CD4-positive, CD25-positive, alpha-beta regulatory T cell (primary cell): Measurements from ENCODE around the gene PCSK4. TPM values are rescaled to one million over a fixed set of nuclear protein-coding genes. Genes with fewer than 3 reads are reported as not detected.

ENCODE experiments used
- ATAC-seq, 2 donors: fragments of 150-1000 bp; cut with Tn5 transposase; one replicate each; pipeline ENCODE4 v1.10.0; 2021; ENCODE audit warnings: low read depth in 2 of 2, moderate number of reproducible peaks in 2 of 2, moderate library complexity in 1 of 2
- DNase-seq, 3 donors: peaks; one replicate each; pipeline versions ENCODE4 v3.0.0 to v3.0.0-alpha.2; 2012 to 2022; ENCODE audit warnings: mixed read lengths in 1 of 3
- H3K27ac ChIP-seq: one replicate; pipeline ENCODE4 v1.7.0; 2013; ENCODE audit warnings: mild to moderate bottlenecking, low read length; ENCODE audit not compliant: insufficient read depth, poor library complexity, severe bottlenecking
- H3K27me3 ChIP-seq: one replicate; pipeline ENCODE4 v1.7.0; 2013; ENCODE audit warnings: low read length; ENCODE audit not compliant: control insufficient read depth, insufficient read depth
- H3K36me3 ChIP-seq: one replicate; pipeline ENCODE4 v1.7.0; 2013; ENCODE audit warnings: mild to moderate bottlenecking, low read length, moderate library complexity; ENCODE audit not compliant: control insufficient read depth, insufficient read depth
- H3K4me1 ChIP-seq: 2 replicates; pipeline ENCODE4 v1.7.0; 2013; ENCODE audit warnings: mild to moderate bottlenecking, low read length; ENCODE audit not compliant: insufficient read depth, control insufficient read depth, poor library complexity, severe bottlenecking
- H3K4me3 ChIP-seq: one replicate; pipeline ENCODE4 v1.7.0; 2013; ENCODE audit warnings: low read depth, mild to moderate bottlenecking, low read length, moderate library complexity
- H3K9me3 ChIP-seq, 2 experiments: 1 replicate in 1 of 2; 2 replicates in 1 of 2; pipeline ENCODE4 v1.7.0; 2013; ENCODE audit warnings: low read length in 2 of 2, mild to moderate bottlenecking in 1 of 2, moderate library complexity in 1 of 2; ENCODE audit not compliant: control insufficient read depth in 2 of 2
- H3K27ac Mint-ChIP-seq, 3 donors: one replicate each; pipeline ENCODE4 v1.8.0; 2020 to 2022; ENCODE audit warnings: mild to moderate bottlenecking in 3 of 3, mixed read lengths in 3 of 3, moderate library complexity in 2 of 3
- H3K27me3 Mint-ChIP-seq: one replicate; pipeline ENCODE4 v1.8.0; 2022; ENCODE audit warnings: mild to moderate bottlenecking, mixed read lengths
- H3K36me3 Mint-ChIP-seq: one replicate; pipeline ENCODE4 v1.8.0; 2020; ENCODE audit warnings: mixed read lengths
- H3K4me1 Mint-ChIP-seq, 4 donors: one replicate each; pipeline ENCODE4 v1.8.0; 2020 to 2022; ENCODE audit warnings: mixed read lengths in 4 of 4, mild to moderate bottlenecking in 1 of 4
- H3K4me3 Mint-ChIP-seq, 4 donors: one replicate each; pipeline ENCODE4 v1.8.0; 2020 to 2022; ENCODE audit warnings: mild to moderate bottlenecking in 4 of 4, mixed read lengths in 4 of 4, moderate library complexity in 3 of 4
- H3K9me3 Mint-ChIP-seq, 7 donors: one replicate each; pipeline ENCODE4 v1.8.0; 2020 to 2022; ENCODE audit warnings: mixed read lengths in 7 of 7, mild to moderate bottlenecking in 3 of 7, moderate library complexity in 2 of 7
- polyA plus RNA-seq, 4 donors: library from polyadenylated mRNA; unstranded; fragments of 300-500 nt; fragmentation: Illumina TruSeq; gene quantifications; one replicate each; pipeline ENCODE4 v1.2.3, GENCODE V29; 2021
- total RNA-seq: library from RNA; stranded (reverse); gene quantifications from one replicate; pipeline ENCODE4 v1.2.3, GENCODE V29; 2022

Gene PCSK4
- total and polyA plus RNA-seq, 5 donors from 2014 or later: 0.08 to 1.3 (median 0.79) TPM; not detected in 1

DNA sequence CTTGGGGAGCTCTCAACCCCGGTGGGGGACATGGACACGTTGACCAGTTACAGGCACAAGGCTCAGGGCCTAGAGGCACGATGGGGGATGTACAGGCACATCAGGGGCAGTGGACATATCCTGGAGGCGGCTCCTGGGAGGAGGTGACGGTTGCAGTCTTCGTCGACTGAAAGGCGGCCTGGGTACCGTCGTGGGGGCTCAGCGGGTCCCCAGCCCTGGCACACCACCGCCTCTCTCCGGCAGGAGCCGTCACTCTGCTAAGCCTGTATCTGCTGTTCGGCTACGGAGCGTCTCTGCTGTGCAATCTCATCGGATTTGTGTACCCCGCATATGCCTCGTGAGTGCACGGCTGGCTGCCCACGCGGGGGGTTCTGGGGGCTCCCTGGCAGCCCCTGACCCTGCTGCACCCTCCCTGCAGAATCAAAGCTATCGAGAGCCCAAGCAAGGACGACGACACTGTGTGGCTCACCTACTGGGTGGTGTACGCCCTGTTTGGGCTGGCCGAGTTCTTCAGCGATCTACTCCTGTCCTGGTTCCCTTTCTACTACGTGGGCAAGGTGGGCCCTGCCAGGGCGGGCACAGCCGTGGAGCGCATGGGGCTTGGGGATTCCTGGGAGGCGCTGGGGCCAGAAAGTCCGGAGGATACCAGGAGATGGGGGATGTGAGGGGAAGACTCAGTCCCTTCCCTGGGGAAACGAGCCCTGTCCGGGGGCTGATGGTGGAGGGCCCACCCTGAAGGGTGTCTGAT is 5.1 kb upstream of the PCSK4 start:
- Mint-ChIP-seq H3K4me1 (peaks cover 0 to 9% (median 5%) of the 10 kb centered on the region in 4 donors), H3K27ac (no peak overlapping the region), H3K9me3 (no peaks in the 10 kb centered on the region), H3K27me3 (peaks cover 6% of the 10 kb centered on the region), H3K36me3 (no peaks in the 10 kb centered on the region), H3K4me3 (peak overlapping the region in 1 of 4 donors; percentile 74)
- ATAC-seq (no peak), DNase-seq (no peak)
- H3K4me3 ChIP-seq: no peak overlapping the region
- H3K36me3 ChIP-seq: no peaks in the 10 kb centered on the region
- no peak overlapping the region for H3K27ac ChIP-seq
- no peaks in the 10 kb centered on the region for H3K9me3 ChIP-seq
- H3K27me3 ChIP-seq: no peaks in the 10 kb centered on the region
- peaks cover 8% of the 10 kb centered on the region for H3K4me1 ChIP-seq

DNA sequence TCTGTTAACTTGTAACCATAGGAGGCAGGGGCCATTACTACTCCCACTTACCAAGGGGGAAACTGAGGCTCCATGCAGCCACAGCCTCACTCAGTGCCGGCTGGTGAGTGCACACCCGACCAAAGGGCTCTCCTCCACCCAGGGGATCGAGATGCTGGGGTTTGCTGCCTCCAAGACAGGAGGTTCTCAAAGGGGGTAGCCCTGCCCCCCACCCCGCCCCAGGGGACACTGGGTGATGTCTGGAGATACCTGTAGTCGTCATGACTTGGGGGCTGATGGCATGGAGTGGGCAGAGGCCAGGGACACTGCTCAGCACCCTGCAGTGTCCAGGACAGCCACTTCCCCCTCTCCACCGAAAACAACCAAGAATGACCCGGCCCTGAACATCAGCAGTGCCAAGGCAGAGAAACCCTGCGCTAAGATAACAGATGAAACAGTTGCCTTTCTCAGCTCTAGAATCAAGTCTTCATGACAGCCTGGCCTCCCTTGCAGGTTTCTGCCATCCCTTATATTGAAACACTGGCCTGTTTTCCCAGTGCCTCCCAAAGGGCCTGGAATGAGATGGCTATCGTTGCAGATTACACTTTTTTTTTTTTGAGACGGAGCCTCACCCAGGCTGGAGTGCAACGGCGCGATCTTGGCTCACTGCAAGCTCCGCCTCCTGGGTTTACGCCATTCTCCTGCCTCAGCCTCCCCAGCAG is 4.1 kb upstream of the PCSK4 start:
- H3K27ac Mint-ChIP-seq: no peak overlapping the region
- H3K4me3 ChIP-seq: no peak overlapping the region
- DNase-seq: no peak

DNA sequence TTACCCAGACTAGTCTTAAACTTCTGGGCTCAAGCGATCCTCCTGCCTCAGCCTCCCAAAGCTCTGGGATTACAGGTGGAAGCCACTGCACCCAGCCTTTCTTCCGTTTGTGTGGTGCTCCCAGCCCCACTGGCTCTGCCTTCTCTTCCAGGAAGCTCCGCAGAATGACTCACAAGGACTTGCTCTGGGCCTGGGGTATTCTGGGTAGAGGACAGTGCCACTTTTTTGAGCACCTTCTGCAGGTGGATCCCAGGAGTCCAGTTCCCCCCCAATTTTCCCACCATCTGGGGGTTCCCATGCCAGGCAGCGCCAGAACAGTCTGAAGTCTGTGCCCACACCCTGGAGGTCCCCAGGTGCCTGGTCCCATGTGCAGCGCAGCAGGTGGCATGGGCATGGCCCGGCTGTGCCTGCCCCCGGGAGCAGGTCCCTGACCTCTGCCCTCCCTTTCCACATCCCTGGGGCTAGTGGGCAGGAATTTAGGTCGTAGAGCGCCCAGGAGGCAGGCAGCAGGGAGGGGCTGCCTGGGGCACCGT is 2.4 kb upstream of the PCSK4 start:
- H3K4me3 Mint-ChIP-seq: peak overlapping the region in 2 of 4 donors; percentile 35 to 67
- ATAC-seq: no peak

More for the DNA sequence above, 4.1 kb upstream of the PCSK4 start:
- Histone ChIP-seq H3K9me3 (no peaks in the 10 kb centered on the region), H3K27ac (no peak overlapping the region), H3K4me1 (peaks cover 17% of the 10 kb centered on the region), H3K36me3 (no peaks in the 10 kb centered on the region), H3K27me3 (no peaks in the 10 kb centered on the region)
- Mint-ChIP-seq H3K4me1 (peaks cover 0 to 17% (median 5%) of the 10 kb centered on the region in 4 donors), H3K36me3 (no peaks in the 10 kb centered on the region), H3K27me3 (peaks cover 12% of the 10 kb centered on the region), H3K9me3 (no peaks in the 10 kb centered on the region), H3K4me3 (peak overlapping the region in 2 of 4 donors; percentile 19 to 50)
- no peak for ATAC-seq

DNA sequence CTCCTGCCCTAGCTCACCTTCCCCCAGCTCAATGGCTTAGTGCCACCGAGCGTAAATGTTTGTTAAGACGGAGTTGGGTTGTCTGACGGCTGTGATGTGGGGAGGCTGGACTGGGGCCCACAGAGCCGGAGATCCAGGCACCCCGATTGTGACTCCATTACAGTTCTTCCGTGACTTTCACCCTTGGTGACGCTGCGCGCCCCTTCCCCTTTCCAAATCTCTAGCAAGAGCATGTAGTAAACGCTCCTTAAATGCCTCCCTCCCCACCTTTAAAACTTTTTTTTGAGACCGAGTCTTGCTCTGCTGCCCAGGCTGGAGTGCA is 1.7 kb upstream of the PCSK4 start:
- Histone ChIP-seq H3K4me1 (peaks cover 18% of the 10 kb centered on the region), H3K36me3 (no peaks in the 10 kb centered on the region), H3K27me3 (no peaks in the 10 kb centered on the region), H3K9me3 (no peaks in the 10 kb centered on the region), H3K4me3 (no peak overlapping the region), H3K27ac (no peak overlapping the region)
- no peaks in the 10 kb centered on the region for H3K9me3 Mint-ChIP-seq
- H3K27ac Mint-ChIP-seq: peak overlapping the region; percentile 20 to 58 (median 46)
- no peaks in the 10 kb centered on the region for H3K36me3 Mint-ChIP-seq
- DNase-seq (no peak), ATAC-seq (no peak)
- H3K4me3 Mint-ChIP-seq: peak overlapping the region; percentile 67 to 92 (median 82)
- H3K27me3 Mint-ChIP-seq: peaks cover 12% of the 10 kb centered on the region
- peaks cover 0 to 18% (median 5%) of the 10 kb centered on the region in 4 donors for H3K4me1 Mint-ChIP-seq

More for the DNA sequence above, 2.4 kb upstream of the PCSK4 start:
- no peak for DNase-seq
- Histone ChIP-seq H3K4me3 (no peak overlapping the region), H3K9me3 (no peaks in the 10 kb centered on the region), H3K27ac (no peak overlapping the region), H3K4me1 (peaks cover 18% of the 10 kb centered on the region), H3K27me3 (no peaks in the 10 kb centered on the region), H3K36me3 (no peaks in the 10 kb centered on the region)
- Mint-ChIP-seq H3K9me3 (no peaks in the 10 kb centered on the region), H3K27ac (no peak overlapping the region), H3K27me3 (peaks cover 12% of the 10 kb centered on the region), H3K36me3 (no peaks in the 10 kb centered on the region), H3K4me1 (peaks cover 0 to 18% (median 5%) of the 10 kb centered on the region in 4 donors)

DNA sequence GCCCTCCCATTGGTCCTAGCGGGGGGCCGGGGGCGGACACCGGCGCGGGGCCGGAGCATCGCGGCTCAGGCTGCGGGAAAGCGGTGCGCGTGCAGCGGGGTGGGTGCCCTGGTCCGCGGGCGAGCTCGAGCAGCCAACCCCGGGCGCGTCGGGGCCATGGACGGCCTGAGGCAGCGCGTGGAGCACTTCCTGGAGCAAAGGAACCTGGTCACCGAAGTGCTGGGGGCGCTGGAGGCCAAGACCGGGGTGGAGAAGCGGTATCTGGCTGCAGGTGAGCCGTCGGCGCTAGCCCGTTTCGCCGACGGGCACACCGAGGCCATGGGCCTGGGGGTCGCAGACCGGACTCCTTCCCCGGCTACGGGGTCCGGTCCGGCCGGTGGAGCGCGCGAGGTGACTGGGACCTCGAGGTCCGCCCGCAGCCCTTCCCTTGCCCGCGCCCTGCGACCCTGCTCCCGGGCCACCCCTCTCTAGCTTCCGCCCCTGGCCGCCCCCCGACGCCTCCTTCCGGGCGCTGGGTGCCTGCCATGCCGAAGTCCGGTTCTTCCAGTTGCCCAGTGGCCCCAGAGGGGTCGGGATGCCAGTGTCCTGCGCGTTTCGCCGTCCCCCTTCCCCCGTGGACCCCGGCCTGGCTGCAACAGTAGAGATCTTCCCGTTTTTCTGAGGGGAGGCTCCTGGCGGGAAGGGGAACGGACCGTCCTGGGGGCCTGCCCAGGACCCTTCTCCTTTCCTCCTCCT is 1.1 kb upstream of the PCSK4 start, which contains the start of gene REEP6:
REEP6 (plus strand) TSS at position 68 of the 735 bp plus-strand sequence; CDS start at position 157, 89 bp downstream.
- H3K27me3 ChIP-seq: no peaks in the 10 kb centered on the region
- peak within 1 kb of the TSS; percentile 17 for H3K27ac ChIP-seq

DNA sequence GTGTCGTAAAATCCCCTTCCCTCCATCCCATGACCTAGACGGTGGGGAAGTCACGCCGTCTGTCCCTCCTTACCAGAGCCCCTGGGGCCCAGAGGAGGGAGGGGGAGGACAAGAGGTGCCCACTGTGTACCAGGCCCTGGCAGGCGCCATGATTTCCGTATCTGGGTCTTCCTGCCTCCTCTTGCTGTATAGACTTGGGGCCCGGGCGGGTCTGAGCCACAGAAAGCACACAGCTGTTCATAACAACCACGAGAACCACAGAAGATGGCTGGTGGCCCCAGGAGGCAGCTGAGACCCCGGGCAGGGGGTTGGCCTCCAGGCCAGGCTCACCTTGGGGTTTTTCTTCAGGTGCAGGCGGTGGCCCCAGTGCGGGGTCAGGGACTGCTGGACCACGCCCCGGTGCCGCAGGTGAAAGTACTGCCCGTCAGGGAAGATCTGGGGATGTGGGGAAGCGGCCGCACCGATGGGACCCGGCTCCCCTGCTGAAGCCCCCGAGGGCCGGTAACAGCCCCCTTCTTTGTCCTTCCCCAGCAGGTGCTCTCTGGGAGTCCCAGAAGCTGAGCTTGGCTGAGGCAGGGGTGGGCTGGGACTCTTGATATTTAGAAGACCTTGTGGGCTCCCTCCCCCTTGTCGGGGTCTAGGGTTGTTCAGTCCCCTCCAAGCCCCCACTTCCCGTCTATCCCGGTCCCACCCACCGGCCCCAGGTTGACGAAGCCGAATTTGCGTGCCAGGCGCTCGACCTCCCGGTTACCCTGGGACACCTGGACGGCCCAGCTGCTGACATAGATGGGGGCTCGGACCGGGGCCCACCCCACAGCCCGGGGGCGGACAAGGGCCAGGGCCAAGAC is 463 bp downstream of the PCSK4 start:
- Mint-ChIP-seq H3K27ac (no peak overlapping the region), H3K4me3 (peak overlapping the region; percentile 51 to 86 (median 74)), H3K4me1 (peaks cover 0 to 18% (median 5%) of the 10 kb centered on the region in 4 donors), H3K27me3 (peaks cover 12% of the 10 kb centered on the region), H3K9me3 (no peaks in the 10 kb centered on the region), H3K36me3 (no peaks in the 10 kb centered on the region)
- no peak overlapping the region for H3K4me3 ChIP-seq
- H3K9me3 ChIP-seq: no peaks in the 10 kb centered on the region
- H3K4me1 ChIP-seq: peaks cover 18% of the 10 kb centered on the region
- H3K27me3 ChIP-seq: no peaks in the 10 kb centered on the region
- H3K36me3 ChIP-seq: no peaks in the 10 kb centered on the region
- ATAC-seq (no peak), DNase-seq (peak in 1 of 3 donors; percentile 40)
- H3K27ac ChIP-seq: peak overlapping the region; percentile 17

More for the DNA sequence above, 1.1 kb upstream of the PCSK4 start, which contains the start of gene REEP6:
- Mint-ChIP-seq H3K36me3 (no peaks in the 10 kb centered on the region), H3K27ac (peak within 1 kb of the TSS; percentile 20 to 94 (median 89)), H3K9me3 (no peaks in the 10 kb centered on the region), H3K4me3 (peak within 1 kb of the TSS; percentile 86 to 92 (median 90)), H3K4me1 (peaks cover 0 to 18% (median 5%) of the 10 kb centered on the region in 4 donors), H3K27me3 (peaks cover 12% of the 10 kb centered on the region)
- H3K4me3 ChIP-seq: peak within 1 kb of the TSS; percentile 76
- no peaks in the 10 kb centered on the region for H3K9me3 ChIP-seq
- DNase-seq (no peak), ATAC-seq (no peak)
- no peaks in the 10 kb centered on the region for H3K36me3 ChIP-seq
- peaks cover 18% of the 10 kb centered on the region for H3K4me1 ChIP-seq

DNA sequence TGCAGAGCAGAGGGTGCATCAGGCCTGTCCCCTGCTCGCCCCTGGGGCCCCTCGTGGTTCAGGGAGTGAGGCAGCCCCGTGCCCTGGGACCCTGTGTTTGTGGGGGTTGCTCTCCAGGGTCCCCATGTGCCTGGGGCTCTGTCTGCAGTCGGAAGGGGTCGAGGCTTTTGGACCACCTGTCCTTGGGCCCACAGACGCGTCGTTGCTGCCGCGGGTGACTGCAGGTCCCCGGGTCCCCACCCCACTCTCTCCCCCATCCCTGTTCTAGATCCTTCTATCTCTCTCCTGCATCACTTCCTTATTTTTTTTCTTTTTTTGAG is 1.9 kb downstream of the PCSK4 start:
- Histone ChIP-seq H3K9me3 (no peaks in the 10 kb centered on the region), H3K4me3 (no peak overlapping the region), H3K4me1 (peaks cover 18% of the 10 kb centered on the region), H3K27ac (no peak overlapping the region), H3K36me3 (no peaks in the 10 kb centered on the region), H3K27me3 (no peaks in the 10 kb centered on the region)
- Mint-ChIP-seq H3K4me3 (no peak overlapping the region), H3K36me3 (no peaks in the 10 kb centered on the region), H3K27ac (no peak overlapping the region), H3K4me1 (peaks cover 0 to 18% (median 5%) of the 10 kb centered on the region in 4 donors), H3K9me3 (no peaks in the 10 kb centered on the region), H3K27me3 (peaks cover 12% of the 10 kb centered on the region)
- ATAC-seq (no peak), DNase-seq (no peak)
